Chondrocyte (in vitro differentiated cells): ENCODE data around the gene ARHGEF17. TPM values are rescaled to one million over a fixed set of nuclear protein-coding genes. Genes with fewer than 3 reads are reported as not detected.

ENCODE experiments used
- DNase-seq: peaks from one replicate; pipeline ENCODE4 v3.0.0; 2021; ENCODE audit warnings: mixed read lengths, low spot score
- H3K27ac Mint-ChIP-seq: one replicate; pipeline ENCODE4 v1.8.0; 2021; ENCODE audit warnings: mild to moderate bottlenecking, moderate library complexity, mixed read lengths; ENCODE audit not compliant: unreplicated experiment
- H3K27me3 Mint-ChIP-seq: 2 replicates; pipeline ENCODE4 v1.8.0; 2021; ENCODE audit warnings: low read depth, mixed read lengths
- H3K36me3 Mint-ChIP-seq: 2 replicates; pipeline ENCODE4 v1.8.0; 2021; ENCODE audit warnings: low read depth, mixed read lengths
- H3K4me1 Mint-ChIP-seq: 2 replicates; pipeline ENCODE4 v1.8.0; 2021; ENCODE audit warnings: low read depth, mild to moderate bottlenecking, mixed read lengths
- H3K4me3 Mint-ChIP-seq: one replicate; pipeline ENCODE4 v1.8.0; 2021; ENCODE audit warnings: mild to moderate bottlenecking, moderate library complexity, mixed read lengths; ENCODE audit not compliant: unreplicated experiment
- H3K9me3 Mint-ChIP-seq: 2 replicates; pipeline ENCODE4 v1.8.0; 2021; ENCODE audit warnings: low read depth, mixed read lengths
- CTCF ChIP-seq: fragments of 200-600 bp; sonication (generic); IDR thresholded peaks from 2 replicates; pipeline ENCODE4 v1.5.0; 2021; ENCODE audit warnings: antibody characterized with exemption, mild to moderate bottlenecking, moderate library complexity
- total RNA-seq: library from RNA; stranded (reverse); gene quantifications from 3 replicates; pipeline ENCODE4 v1.2.1, GENCODE V29; 2021

The ARHGEF17 gene
- total RNA-seq, 1 donor from 2014 or later, result 114 TPM

- H3K4me3 Mint-ChIP-seq, result no peak overlapping the region
- no peak for TF ChIP-seq CTCF
- peaks cover 26% of the 10 kb centered on the region for H3K36me3 Mint-ChIP-seq
- H3K27me3 Mint-ChIP-seq, result no peaks in the 10 kb centered on the region
- no peak for DNase-seq
- no peak overlapping the region for H3K27ac Mint-ChIP-seq
- peaks cover 12% of the 10 kb centered on the region for H3K4me1 Mint-ChIP-seq
- H3K9me3 Mint-ChIP-seq, result no peaks in the 10 kb centered on the region
Observed at GRCh38 chr11:73355109-73355508, 47.0 kb downstream of the ARHGEF17 start.

GRCh38 chr11:73356979-73357860, 49.1 kb downstream of the ARHGEF17 start:
- no peak for DNase-seq
- H3K4me3 Mint-ChIP-seq, result no peak overlapping the region
- no peak overlapping the region for H3K27ac Mint-ChIP-seq
- no peaks in the 10 kb centered on the region for H3K27me3 Mint-ChIP-seq
- H3K36me3 Mint-ChIP-seq, result peaks cover 36% of the 10 kb centered on the region
- H3K4me1 Mint-ChIP-seq, result peaks cover 4% of the 10 kb centered on the region
- H3K9me3 Mint-ChIP-seq, result no peaks in the 10 kb centered on the region
- TF ChIP-seq CTCF, result no peak

GRCh38 chr11:73358071-73358470, 50.0 kb downstream of the ARHGEF17 start:
- H3K9me3 Mint-ChIP-seq, result no peaks in the 10 kb centered on the region
- no peak overlapping the region for H3K27ac Mint-ChIP-seq
- no peak for TF ChIP-seq CTCF
- H3K27me3 Mint-ChIP-seq, result no peaks in the 10 kb centered on the region
- peaks cover 40% of the 10 kb centered on the region for H3K36me3 Mint-ChIP-seq
- no peak overlapping the region for H3K4me3 Mint-ChIP-seq
- H3K4me1 Mint-ChIP-seq, result peaks cover 4% of the 10 kb centered on the region
- no peak for DNase-seq

GRCh38 chr11:73359341-73359740, 51.3 kb downstream of the ARHGEF17 start:
- no peak overlapping the region for H3K27ac Mint-ChIP-seq
- no peak for DNase-seq
- TF ChIP-seq CTCF, result no peak
- H3K4me3 Mint-ChIP-seq, result no peak overlapping the region
- no peaks in the 10 kb centered on the region for H3K27me3 Mint-ChIP-seq
- peaks cover 37% of the 10 kb centered on the region for H3K36me3 Mint-ChIP-seq
- H3K9me3 Mint-ChIP-seq, result no peaks in the 10 kb centered on the region
- H3K4me1 Mint-ChIP-seq, result peaks cover 4% of the 10 kb centered on the region

- Mint-ChIP-seq H3K9me3 (no peaks in the 10 kb centered on the region), H3K27ac (no peak overlapping the region), H3K4me1 (peaks cover 4% of the 10 kb centered on the region), H3K36me3 (peaks cover 31% of the 10 kb centered on the region), H3K4me3 (no peak overlapping the region), H3K27me3 (no peaks in the 10 kb centered on the region)
- TF ChIP-seq CTCF, result peak; percentile 69
- no peak for DNase-seq
Observed at GRCh38 chr11:73359930-73360742, 52.1 kb downstream of the ARHGEF17 start.
